ENCODE data around the gene ZDHHC19. TPM values are rescaled to one million over a fixed set of nuclear protein-coding genes. Genes with fewer than 3 reads are reported as not detected.

ZDHHC19 gene
- total RNA-seq, 1 donor from 2014 or later, result not detected

- Histone ChIP-seq H3K27me3 (ENCODE audit: low read depth) (no peaks in the 10 kb centered on the region), H3K27ac (replicated peaks) (no peak overlapping the region), H3K4me1 (peaks cover 17% of the 10 kb centered on the region), H3K36me3 (no peaks in the 10 kb centered on the region), H3K9me3 (replicated peaks) (no peaks in the 10 kb centered on the region), H3K4me3 (no peak overlapping the region)
- intact Hi-C loops (cut with micrococcal nuclease), result no loop called here
- no peak for DNase-seq
- TF ChIP-seq, protein P1, sequence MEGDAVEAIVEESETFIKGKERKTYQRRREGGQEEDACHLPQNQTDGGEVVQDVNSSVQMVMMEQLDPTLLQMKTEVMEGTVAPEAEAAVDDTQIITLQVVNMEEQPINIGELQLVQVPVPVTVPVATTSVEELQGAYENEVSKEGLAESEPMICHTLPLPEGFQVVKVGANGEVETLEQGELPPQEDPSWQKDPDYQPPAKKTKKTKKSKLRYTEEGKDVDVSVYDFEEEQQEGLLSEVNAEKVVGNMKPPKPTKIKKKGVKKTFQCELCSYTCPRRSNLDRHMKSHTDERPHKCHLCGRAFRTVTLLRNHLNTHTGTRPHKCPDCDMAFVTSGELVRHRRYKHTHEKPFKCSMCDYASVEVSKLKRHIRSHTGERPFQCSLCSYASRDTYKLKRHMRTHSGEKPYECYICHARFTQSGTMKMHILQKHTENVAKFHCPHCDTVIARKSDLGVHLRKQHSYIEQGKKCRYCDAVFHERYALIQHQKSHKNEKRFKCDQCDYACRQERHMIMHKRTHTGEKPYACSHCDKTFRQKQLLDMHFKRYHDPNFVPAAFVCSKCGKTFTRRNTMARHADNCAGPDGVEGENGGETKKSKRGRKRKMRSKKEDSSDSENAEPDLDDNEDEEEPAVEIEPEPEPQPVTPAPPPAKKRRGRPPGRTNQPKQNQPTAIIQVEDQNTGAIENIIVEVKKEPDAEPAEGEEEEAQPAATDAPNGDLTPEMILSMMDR (IDR thresholded peaks at IDR 0.05; ENCODE audit: borderline replicate concordance), result no peak
Measured at GRCh38 chr3:196227121-196227561, 15.9 kb upstream of the ZDHHC19 start.

DNA sequence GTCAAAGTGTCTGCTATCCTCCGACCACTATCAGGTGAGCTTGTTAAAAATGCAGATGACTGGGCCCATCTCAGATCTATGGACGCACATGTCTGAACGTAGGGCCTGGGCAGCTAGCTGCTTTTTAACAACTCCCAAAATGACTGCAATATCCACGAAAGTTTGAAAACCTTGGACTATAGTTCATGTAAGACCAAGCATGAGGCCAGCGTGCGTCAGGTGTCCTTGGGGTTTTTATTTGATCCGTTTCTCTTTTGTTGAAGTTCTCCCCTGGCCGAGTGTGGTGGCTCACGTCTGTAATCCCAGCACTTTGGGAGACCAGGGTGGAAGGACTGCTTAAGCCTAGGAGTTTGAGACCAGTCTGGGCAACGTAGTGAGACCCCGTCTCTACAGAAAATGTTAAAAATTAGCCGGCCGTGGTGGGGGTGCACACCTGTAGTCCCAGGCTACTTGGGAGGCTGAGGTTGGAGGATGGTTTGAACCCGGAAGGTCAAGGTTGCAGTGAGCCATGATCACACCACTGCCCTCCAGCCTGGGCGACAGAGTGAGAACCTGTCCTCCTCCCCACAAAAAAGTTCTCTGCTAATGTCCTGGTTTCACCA, 14.7 kb upstream of the ZDHHC19 start:
- Histone ChIP-seq H3K4me3 (no peak overlapping the region), H3K9me3 (replicated peaks) (no peaks in the 10 kb centered on the region), H3K4me1 (peaks cover 17% of the 10 kb centered on the region), H3K27ac (replicated peaks) (no peak overlapping the region), H3K36me3 (no peaks in the 10 kb centered on the region), H3K27me3 (ENCODE audit: low read depth) (no peaks in the 10 kb centered on the region)
- TF ChIP-seq, protein P1 (IDR thresholded peaks at IDR 0.05; ENCODE audit: borderline replicate concordance), result no peak
- intact Hi-C loops (cut with micrococcal nuclease), result no loop called here
- DNase-seq, result no peak

DNA sequence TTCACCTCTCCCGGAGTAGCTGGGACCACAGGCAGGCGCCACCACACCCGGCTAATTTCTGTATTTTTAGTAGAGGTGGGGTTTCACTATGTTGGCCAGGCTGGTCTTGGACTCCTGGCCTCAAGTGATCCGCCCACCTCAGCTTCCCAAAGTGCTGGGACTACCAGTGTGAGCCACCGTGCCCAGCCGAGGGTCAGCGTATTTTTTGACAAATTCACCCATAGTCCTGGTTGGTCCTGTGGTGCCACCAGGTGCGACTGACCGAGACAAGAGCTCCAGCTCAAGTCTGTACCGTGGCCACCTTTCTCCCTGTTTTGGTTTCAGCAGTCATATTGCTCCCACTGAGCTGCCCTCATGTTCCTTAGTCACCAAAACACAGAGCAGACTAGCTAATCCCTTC, 13.9 kb upstream of the ZDHHC19 start:
- peaks cover 17% of the 10 kb centered on the region for H3K4me1 ChIP-seq
- intact Hi-C loops (cut with micrococcal nuclease), result no loop called here
- TF ChIP-seq, protein P1 (IDR thresholded peaks at IDR 0.05; ENCODE audit: borderline replicate concordance), result no peak
- H3K4me3 ChIP-seq, result no peak overlapping the region
- no peaks in the 10 kb centered on the region for H3K27me3 ChIP-seq (ENCODE audit: low read depth)
- DNase-seq, result no peak
- H3K27ac ChIP-seq (replicated peaks), result no peak overlapping the region
- H3K9me3 ChIP-seq (replicated peaks), result no peaks in the 10 kb centered on the region
- no peaks in the 10 kb centered on the region for H3K36me3 ChIP-seq

DNA sequence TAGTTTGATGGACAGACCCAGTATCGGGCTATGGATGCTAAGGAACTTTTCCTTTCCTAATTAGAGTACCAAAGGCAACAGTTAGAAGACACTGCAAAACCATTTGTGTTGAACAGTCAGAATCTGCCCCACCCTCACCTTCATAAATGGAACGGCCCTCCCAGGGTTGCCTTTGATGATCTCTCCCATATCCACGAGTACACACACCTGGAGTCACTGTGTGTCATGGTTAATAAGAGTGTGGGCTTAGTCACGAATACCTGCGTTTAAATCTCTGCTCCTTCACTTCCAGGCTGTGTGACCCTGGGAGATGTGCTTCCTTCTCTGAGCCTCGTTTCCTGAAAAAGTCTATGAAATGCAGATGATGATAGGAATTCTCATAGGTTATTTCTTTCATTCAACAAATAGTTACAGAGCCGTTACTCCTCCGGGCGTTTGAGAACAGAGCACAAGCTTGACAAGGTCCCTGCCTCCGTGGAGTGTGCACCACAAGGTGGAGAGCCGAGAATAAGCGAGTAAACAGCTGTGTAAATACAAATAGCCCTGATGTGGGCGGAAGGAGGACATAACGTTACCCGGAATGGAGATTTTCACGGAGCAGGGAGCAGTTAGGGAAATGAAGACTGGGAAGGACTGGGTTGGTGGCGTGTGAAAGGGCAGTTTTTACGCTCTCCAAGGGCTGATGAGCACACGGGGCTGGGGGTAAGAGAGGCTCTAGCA, 11.8 kb upstream of the ZDHHC19 start:
- Histone ChIP-seq H3K4me3 (no peak overlapping the region), H3K4me1 (peaks cover 24% of the 10 kb centered on the region), H3K27ac (replicated peaks) (no peak overlapping the region), H3K27me3 (ENCODE audit: low read depth) (no peaks in the 10 kb centered on the region), H3K9me3 (replicated peaks) (no peaks in the 10 kb centered on the region), H3K36me3 (no peaks in the 10 kb centered on the region)
- DNase-seq, result no peak
- TF ChIP-seq, protein P1 (IDR thresholded peaks at IDR 0.05; ENCODE audit: borderline replicate concordance), result no peak
- intact Hi-C loops (cut with micrococcal nuclease), result no loop called here

- Histone ChIP-seq H3K36me3 (no peaks in the 10 kb centered on the region), H3K9me3 (replicated peaks) (no peaks in the 10 kb centered on the region), H3K27ac (replicated peaks) (no peak overlapping the region), H3K4me1 (peaks cover 12% of the 10 kb centered on the region), H3K27me3 (ENCODE audit: low read depth) (peaks cover 10% of the 10 kb centered on the region), H3K4me3 (no peak overlapping the region)
- intact Hi-C loops (cut with micrococcal nuclease), result no loop called here
- DNase-seq, result no peak
- TF ChIP-seq, protein P1 (IDR thresholded peaks at IDR 0.05; ENCODE audit: borderline replicate concordance), result no peak
Measured at GRCh38 chr3:196220991-196221390, 9.8 kb upstream of the ZDHHC19 start.

Data from left ventricle myocardium inferior (tissue), 1 donor.